HG02610 (cell line): Measurements from ENCODE around the gene COMMD7.

ENCODE experiments used
- ATAC-seq: cut with Tn5 transposase; IDR thresholded peaks from one replicate; pipeline ENCODE4 v1.9.1; 2021; ENCODE audit warnings: mild to moderate bottlenecking, moderate library complexity; ENCODE audit not compliant: unreplicated experiment

Gene COMMD7

DNA sequence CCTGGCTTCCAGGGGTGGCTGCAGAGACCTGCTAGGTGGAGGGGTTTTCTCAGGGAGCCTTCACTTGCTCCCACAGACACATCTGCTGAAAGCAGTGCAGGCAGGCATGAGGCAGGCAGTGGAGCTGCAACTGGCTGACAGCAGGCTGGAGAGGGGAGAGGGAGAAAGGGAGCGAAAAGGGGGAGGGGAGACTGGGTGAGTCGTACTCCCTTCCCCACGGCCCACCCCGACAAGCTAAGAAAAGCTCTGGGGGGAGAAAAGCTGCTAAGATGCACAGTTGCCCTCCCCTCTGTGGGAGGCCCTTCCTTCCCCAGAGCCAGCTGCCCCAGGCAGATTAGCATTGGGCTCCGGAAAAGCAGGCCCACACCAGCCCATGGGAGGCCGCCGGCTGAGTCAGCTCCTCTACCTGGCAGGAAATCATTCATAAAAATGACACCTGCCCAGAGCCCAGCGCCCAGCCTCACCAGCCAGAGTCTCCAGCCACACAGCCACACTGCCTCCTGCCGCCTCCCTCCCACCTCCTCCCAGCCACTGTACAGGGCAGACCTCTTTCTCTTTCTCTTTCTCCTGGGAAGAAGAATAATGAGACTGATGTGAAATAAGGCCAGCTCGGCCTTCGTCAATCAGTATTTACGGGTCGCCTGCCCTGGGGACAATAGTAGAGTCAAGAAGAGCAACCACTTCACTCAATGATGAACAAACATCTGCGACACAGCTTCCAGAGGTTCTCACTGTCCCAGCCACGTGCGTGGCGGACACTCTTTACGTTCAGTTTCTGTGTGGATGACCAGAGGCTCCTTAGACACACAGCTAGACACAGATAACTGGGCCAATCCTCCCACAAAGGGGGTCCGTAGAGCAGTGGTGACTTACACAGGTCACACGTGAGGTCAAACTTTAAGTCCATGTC lies 61.8 kb downstream of the COMMD7 start:
- ATAC-seq, result no peak

DNA sequence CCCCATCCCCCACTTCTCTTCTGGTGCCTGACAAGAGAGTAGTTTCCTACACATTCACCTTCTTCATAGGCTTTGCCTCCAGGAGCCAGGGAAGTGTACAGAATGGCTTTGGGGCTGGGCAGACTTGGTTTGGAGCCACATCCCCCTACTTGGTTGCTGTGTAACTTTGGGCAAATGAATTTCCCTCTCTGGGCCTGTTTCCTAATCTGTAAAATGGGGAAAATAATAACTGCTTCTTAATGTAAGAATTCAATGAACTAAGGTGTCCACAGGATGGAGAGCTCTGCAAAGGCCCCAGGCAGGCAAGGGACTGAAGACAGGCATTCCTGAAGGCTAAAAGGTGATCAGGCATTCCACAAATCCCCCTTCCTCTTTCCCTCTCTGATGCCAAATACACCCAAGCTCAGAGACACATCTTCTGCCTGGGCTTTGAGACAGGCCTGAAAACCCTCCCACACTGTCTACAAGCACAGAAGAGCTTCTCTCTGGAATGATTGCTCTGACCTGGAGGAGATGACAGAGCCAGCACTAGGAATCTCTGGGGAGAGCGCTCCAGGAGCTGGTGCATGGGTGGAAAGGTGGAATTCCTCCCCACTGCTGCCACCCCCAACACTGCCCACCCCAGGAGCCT lies 62.6 kb downstream of the COMMD7 start:
- no peak for ATAC-seq

DNA sequence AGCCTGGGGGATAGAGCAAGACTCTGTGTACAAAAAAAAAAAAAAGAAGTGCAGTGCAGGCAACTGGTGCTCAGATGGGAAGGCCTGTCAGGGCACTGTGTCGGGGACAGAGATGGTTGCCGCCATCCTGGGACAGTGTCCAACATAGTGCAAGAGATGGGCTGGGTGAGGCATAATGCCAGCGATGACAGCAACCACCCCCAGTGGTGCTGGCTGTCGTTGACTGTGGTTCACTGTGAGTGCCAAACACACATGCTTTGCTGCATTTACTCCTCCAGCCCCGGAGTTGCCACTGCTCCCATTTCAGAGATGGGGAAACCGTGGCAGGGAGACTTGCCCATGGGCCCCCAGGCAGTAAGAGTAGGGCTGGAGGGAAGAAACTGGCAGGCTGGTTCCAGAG lies 64.3 kb downstream of the COMMD7 start:
- ATAC-seq, result no peak

DNA sequence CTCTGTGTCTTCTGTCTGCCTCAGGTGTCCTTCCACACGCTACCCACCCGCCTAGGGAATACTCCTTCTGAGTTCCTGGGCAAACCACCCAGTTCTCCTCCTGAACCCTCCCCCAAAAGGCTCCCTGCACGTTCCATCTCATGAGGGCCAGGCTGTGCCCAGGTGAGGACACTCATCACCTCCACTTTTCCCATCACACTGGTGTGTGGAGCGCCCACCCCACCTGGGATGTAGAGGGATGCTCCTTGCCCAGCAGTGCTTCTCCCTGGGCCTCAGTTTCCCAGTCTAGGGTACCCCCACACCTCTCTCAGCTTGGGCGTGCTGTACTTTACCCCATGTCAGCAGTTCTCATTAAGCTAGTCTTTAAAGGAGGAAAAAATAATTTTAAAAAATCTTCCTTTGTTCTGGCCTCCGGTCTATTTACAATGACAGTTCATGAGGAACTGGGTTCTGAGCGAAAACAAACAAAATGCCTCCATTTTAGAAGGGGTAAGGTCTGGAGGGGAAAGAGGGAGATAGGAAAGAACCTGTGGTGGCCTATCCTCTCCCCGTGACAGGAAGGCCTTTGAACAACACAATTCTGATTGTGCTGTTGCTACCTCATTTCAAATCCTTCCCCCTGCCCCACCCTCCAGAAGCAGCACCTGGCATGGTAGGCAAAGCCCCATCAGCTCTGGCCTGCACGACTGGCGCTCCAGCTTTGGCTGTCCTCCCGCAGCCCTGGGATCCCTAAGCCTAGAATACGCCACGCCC lies 67.9 kb downstream of the COMMD7 start:
- ATAC-seq, result no peak

DNA sequence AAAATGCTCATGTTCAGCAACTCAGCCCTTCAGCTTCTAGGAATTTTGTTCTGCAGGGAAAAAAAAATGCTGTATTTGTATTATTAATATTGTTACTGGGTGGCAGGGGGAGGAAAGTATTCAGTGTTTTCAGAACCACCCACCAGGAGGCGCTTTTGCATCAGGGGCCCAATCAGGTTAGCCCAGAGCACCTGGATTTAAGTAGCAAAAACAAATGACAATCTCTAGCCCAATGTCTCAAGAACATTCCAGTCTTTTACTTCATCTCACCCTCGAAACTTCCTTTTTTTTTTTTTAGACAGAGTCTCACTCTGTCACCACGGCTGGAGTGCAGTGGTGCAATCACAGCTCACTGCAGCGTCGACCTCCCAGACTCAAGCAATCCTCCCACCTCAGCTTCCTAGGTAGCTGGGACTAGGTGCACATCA lies 68.9 kb downstream of the COMMD7 start:
- no peak for ATAC-seq

DNA sequence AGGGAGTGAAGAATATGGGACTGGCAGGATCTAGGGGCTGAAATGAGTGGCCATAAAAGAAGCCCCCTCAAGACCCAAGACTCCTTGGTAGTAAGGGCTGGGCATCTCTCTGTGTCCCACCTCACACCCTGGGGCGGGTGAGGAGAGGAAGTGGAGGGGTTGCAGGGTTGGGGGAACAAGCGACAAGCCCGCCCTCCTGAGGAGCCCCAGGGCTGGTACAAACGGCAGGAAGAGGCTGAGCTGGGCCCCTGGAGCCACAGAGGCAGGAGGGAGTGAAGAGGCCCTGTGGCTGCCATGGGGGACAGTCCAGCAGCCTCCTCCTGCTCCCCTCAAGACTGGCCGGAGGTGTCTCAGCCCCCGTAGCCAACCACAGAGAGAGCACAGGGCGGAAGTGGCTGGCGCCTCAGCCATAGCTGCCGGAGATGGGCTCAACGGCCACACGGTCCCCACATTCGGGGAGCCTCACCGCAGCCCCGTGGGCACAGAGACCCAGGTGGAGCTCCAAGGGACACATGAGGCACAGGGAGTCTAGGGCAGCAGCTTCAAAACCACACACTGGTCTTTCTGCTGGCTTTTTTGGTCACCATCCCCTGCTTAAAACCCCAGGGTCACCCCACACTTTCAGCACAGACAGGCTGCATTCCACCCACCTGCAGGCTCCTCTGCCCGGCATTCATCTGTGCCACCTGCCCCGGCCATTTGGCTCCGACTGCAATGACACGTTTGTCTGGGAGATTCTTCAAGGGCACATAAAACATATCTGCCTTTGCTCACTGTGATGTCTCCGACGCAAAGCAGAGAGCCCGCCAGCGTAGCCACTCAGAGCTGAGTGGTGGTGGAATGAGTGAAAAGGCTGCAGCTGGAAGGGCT lies 70.0 kb downstream of the COMMD7 start:
- peak; percentile 36 for ATAC-seq

DNA sequence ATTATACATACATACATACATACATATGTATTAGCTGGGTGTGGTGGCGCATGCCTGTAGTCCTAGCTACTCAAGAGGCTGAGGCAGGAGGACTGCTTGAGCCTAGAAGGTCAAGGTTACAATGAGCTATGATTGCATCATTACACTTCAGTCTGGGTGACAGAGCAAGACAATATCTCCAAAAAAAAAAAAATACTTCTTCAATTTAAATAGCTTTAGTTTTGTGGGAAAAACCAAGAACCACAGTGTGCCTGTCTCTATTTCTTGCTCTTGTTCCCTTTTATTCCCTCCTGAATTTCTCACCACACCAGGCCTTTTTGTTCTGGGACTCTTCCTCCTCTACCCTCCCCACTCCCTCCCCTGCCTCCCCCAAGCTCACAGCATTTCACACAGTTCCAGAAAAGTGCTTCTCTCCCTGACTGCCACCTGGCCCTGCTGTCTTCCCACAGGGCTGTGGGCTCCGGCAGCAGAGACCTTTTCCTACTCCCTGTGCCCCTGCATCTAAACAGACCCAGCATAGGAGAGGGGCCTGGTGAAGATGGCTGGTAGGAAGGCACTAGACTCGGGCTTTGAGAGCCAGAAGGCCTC lies 70.8 kb downstream of the COMMD7 start:
- ATAC-seq, result peak; percentile 12

DNA sequence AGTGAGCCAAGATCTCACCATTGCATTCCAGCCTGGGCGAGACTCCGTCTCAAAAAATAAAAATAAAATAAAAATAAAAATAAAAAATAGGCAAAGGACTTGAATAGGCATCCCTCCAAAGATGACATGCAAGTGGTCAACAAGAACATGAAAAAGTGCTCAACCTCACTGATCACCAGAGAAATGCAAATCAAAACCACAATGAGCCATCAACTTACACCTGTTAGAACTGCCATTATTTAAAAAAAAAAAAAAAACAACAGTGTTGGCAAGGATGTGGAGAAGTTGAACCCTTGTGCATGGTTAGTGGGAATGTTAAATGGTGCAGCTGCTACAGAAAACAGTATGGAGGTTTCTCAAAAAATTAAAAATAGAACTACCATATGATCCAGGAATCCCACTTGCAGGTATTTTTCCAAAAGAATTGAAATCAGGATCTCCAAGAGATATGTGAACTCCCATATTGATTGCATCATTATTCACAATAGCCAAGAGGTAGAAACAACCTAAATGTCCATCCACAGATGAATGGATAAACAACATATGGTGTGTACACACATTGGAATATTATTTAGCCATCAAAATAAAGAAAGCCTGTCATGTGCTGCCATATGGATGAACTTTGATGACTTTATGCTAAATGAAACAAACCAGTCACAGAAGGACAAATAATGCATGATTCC lies 72.4 kb downstream of the COMMD7 start:
- peak; percentile 32 for ATAC-seq

DNA sequence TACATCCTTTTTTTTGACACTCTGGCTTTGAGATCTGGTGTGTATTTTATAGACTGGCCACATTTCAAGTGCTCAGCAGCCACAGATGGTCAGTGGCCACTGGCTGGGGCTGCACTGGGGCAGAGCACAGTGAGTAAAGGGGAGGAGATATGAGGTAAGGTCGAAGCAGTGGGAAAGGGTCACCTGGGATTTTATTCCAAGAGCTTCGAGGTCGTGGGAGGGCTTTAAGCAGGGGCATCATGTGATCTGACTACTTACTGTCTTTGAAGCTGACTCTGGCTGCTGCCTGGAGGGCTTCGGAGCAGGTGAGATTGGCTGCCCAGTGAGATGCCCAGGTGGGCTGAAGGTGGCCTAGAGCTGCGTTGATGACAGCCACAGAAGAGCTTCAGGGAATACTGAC lies 76.2 kb downstream of the COMMD7 start:
- no peak for ATAC-seq

DNA sequence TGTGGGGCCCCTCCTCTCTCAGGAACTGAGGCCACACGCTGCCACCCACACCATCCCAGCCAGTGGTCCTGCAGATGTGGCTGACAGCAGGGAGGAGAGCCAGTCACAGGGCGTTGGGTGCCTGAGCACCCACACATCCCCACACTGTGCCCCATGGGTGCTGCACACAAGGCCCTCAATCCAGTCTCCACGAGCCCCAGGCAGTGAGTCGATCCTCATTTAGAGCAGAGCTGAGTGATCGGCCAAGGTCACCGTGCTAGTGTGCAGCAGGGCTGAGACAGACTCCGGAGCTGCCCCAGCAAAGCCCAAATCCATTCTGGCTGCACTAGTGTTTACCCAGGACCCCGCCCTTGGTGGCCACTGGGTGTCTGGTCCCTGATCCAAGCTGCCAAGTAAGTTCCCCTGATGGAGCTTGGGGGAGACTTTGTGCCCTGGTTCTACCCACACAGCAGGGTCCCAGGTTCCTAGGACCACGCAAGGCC lies 78.5 kb downstream of the COMMD7 start:
- no peak for ATAC-seq

DNA sequence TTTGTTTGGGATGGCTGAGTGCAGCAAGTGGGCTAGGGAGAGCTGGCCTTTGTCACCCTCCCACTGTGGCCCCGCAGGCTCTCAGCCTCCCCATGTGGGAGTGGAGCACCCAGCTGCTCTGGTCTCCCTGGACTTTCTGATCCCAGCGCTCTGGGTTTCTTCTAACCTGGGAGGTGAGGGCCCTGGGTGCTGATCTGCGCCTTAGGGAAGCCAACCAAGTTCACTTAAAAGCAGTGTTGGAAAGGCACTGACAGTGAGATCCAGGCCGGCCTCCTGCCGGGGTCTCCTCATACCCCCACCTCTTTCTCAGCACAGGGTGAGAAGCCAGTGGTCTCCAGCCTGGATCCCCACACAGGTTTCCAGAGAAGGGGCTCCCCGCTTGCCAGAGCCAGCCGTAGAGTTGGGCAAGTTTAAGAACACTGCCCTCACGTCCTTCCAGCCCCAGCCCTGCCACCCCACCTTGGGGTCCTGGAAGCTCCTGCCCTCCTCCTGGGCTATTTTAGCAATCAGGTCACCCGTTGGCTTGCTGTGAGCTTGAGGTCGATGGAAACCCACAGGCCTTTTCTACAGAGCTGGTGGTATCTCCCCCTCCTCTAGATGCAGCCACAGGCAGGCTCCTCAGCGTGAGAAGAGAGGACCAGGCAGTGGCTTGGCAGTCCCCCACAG lies 79.1 kb downstream of the COMMD7 start:
- no peak for ATAC-seq

DNA sequence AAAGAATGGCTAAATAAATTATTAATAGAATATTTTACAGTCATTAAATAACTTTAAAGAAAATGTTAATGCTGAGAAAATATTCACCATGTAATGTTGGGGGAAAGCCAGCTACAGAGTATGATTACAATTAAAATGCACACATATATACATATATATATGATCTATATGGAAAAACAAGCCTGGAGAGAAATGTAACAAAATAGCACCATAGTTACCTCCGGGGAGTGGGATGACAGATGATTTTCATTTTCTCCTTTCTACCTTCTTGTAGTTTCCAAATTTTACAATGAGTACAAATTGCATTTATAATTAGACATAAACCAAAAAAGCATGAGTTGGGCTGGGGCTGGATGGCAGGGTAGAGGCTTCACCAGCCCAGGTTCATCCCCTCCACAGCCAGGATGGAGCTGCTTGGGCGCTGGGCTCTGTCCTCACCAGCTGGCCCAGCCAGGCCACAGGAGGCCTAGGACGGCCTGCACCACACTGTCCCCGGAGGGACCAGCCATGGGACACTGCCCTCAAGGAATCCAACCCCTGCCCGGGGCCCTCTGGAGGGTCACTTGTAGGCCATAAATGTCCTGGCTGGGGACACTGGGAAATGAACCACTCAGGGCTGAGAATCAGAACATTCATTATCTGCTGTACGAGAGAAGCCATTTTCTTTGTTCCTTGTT lies 79.8 kb downstream of the COMMD7 start:
- ATAC-seq, result no peak

DNA sequence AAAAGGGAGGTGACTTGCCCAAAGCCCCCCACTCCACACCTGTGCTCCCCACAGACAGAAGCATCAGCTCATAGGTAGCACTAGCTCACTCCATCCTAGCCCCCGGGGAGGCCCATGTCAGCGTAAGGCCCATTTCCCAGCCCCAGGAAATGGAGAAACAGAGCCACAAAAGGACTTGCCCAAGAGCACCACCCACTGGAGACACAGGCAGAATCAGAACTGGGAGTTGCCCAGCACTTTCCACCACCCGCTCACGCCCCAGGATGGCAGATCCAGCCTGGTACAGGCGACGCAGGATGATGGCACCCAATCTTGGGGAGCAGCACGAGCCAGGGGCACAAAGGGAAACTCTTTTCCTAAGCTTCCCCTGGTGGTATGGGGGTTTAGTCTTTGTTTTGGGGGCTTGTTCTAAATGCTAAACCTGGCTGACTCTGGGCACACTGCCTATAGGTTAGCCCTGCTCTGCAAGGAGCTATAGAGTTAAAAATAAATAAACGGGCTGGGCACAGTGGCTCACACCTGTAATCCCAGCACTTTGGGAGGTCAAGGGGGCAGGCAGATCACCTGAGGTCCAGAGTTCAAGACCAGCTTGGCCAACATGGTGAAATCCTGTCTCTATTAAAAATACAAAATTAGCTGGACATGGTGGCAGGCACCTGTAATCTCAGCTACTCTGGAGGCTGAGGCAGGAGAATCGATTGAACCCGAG lies 81.3 kb downstream of the COMMD7 start:
- no peak for ATAC-seq

DNA sequence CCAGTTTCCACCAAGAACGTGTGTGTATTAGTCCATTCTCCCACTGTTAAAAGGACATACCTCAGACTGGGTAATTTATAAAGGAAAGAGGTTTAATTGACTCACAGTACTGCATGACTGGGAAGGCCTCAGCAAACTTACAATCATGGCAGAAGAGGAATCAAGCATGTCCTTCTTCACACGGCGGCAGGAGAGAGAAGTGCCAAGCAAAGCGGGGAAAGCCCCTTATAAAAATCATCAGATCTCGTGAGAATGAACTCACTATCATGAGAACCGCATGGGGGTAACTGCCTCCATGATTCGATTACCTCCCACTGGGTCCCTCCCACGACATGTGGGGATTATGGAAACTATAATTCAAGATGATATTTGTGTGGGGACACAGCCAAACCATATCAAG lies 82.6 kb downstream of the COMMD7 start:
- no peak for ATAC-seq

DNA sequence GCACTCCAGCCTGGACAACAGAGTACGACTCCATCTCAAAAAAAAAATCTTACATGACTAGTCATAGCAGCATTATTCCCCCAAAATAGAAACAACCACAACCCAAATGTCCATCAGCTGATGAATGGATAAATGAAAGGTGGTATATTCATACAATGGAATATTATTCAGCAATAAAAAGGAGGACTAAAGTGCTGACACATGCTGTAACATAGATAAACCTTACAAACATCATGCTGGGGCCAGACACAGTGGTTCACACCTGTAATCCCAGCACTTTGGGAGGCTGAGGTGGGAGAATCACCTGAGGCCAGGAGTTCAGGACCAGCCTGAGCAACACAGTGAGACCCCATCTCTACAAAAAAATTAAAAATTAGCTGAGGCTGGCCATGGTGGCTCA lies 86.4 kb downstream of the COMMD7 start:
- no peak for ATAC-seq

DNA sequence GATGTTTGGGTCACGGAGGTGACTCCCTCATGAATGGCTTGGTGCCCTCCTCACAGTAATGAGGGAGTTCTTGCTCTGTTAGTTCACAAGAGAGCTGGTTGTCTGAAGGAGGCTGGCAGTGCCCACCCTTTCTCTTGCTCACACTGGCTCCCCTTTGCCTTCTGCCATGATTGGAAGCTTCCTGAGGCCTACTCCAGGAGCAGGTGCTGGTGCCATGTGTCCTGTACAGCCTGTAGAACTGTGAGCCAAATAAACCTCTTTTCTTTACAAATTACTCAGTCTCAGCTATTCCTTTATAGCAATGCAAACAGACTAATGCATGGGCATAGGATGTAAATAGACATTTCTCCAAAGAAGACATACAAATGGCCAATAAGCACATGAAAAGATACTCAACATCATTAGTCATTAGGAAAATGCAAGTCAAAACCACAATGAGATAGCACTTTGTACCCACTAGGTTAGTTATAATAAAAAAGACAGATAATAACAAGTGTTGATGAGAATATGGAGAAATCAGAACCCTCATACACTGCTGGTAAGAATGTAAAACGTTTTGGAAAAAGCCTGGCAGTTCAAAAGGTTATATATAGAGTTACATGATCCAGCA lies 87.3 kb downstream of the COMMD7 start:
- ATAC-seq, result no peak

DNA sequence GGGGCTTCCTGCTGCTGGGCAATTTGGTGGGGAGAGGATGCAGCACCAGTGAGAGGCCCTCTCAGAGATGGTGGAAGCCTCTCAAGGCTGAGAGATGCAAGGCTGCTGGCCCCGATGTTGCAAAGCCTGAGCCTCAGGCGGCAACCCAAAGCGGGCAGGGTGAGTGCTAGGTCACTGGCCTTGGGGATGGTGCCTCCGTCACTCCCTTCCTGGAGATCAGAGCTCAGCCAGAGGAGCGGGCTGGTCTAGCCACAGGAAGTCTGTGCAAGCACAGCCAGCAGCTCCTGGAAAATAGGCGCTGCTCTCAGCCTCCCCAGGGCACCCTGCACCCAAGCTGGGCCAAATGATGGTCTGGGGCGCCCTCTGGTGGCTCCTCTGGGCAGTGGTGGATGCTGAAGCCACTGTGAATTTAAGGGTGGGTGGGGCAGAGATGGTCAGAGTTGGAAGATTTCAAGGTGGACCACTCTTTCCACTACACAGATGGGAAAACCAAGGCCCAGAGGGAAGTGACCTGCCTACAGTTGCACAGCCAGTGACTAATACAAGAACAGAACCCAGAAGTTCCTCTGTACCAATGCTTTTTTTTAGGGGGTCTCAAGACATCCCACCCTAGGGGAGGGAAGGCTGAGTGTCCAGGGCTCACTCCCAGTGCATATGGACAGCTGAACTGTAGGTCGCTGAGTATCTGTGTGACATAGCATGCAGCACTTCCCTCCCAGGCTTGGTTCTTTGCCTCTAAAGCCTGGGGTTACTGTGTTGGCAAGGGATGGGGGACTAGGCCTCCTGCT lies 90.3 kb downstream of the COMMD7 start:
- ATAC-seq, result peak; percentile 58
